ENCODE data around the gene SLC6A3. TPM values are rescaled to one million over a fixed set of nuclear protein-coding genes. Genes with fewer than 3 reads are reported as not detected.
A peak's percentile ranks its signal among the peaks of the same experiment; 100 is the strongest.

Gene SLC6A3
- total RNA-seq, 1 donor from 2014 or later: not detected

GRCh38 chr5:1468247-1468612 is 23.0 kb upstream of the SLC6A3 start:
- Mint-ChIP-seq H3K4me3 (ENCODE audit: unreplicated experiment) (no peak overlapping the region), H3K27ac (ENCODE audit: unreplicated experiment) (no peak overlapping the region), H3K27me3 (ENCODE audit: unreplicated experiment) (no peaks in the 10 kb centered on the region), H3K36me3 (ENCODE audit: unreplicated experiment) (peaks cover 17% of the 10 kb centered on the region), H3K4me1 (ENCODE audit: unreplicated experiment) (no peaks in the 10 kb centered on the region), H3K9me3 (ENCODE audit: unreplicated experiment) (no peaks in the 10 kb centered on the region)
- no peak for DNase-seq (ENCODE audit: extremely low spot score, unreplicated experiment)
- peak; percentile 50 for TF ChIP-seq CTCF (IDR thresholded peaks at IDR 0.05)

GRCh38 chr5:1467341-1468246 is 22.4 kb upstream of the SLC6A3 start:
- TF ChIP-seq CTCF (IDR thresholded peaks at IDR 0.05): no peak
- Mint-ChIP-seq H3K9me3 (ENCODE audit: unreplicated experiment) (no peaks in the 10 kb centered on the region), H3K4me3 (ENCODE audit: unreplicated experiment) (no peak overlapping the region), H3K4me1 (ENCODE audit: unreplicated experiment) (peaks cover 2% of the 10 kb centered on the region), H3K36me3 (ENCODE audit: unreplicated experiment) (peaks cover 17% of the 10 kb centered on the region), H3K27ac (ENCODE audit: unreplicated experiment) (no peak overlapping the region), H3K27me3 (ENCODE audit: unreplicated experiment) (no peaks in the 10 kb centered on the region)
- DNase-seq (ENCODE audit: extremely low spot score, unreplicated experiment): no peak

GRCh38 chr5:1466631-1467265 is 21.5 kb upstream of the SLC6A3 start:
- H3K36me3 Mint-ChIP-seq (ENCODE audit: unreplicated experiment): peaks cover 25% of the 10 kb centered on the region
- H3K4me3 Mint-ChIP-seq (ENCODE audit: unreplicated experiment): no peak overlapping the region
- H3K27ac Mint-ChIP-seq (ENCODE audit: unreplicated experiment): no peak overlapping the region
- no peak for TF ChIP-seq CTCF (IDR thresholded peaks at IDR 0.05)
- H3K27me3 Mint-ChIP-seq (ENCODE audit: unreplicated experiment): no peaks in the 10 kb centered on the region
- peaks cover 7% of the 10 kb centered on the region for H3K4me1 Mint-ChIP-seq (ENCODE audit: unreplicated experiment)
- DNase-seq (ENCODE audit: extremely low spot score, unreplicated experiment): no peak
- no peaks in the 10 kb centered on the region for H3K9me3 Mint-ChIP-seq (ENCODE audit: unreplicated experiment)

GRCh38 chr5:1465966-1466471 is 20.8 kb upstream of the SLC6A3 start:
- H3K4me1 Mint-ChIP-seq (ENCODE audit: unreplicated experiment): peaks cover 7% of the 10 kb centered on the region
- H3K4me3 Mint-ChIP-seq (ENCODE audit: unreplicated experiment): no peak overlapping the region
- TF ChIP-seq CTCF (IDR thresholded peaks at IDR 0.05): no peak
- H3K9me3 Mint-ChIP-seq (ENCODE audit: unreplicated experiment): no peaks in the 10 kb centered on the region
- no peak for DNase-seq (ENCODE audit: extremely low spot score, unreplicated experiment)
- no peaks in the 10 kb centered on the region for H3K27me3 Mint-ChIP-seq (ENCODE audit: unreplicated experiment)
- peaks cover 31% of the 10 kb centered on the region for H3K36me3 Mint-ChIP-seq (ENCODE audit: unreplicated experiment)
- no peak overlapping the region for H3K27ac Mint-ChIP-seq (ENCODE audit: unreplicated experiment)

- H3K4me3 Mint-ChIP-seq (ENCODE audit: unreplicated experiment): no peak overlapping the region
- DNase-seq (ENCODE audit: extremely low spot score, unreplicated experiment): no peak
- H3K36me3 Mint-ChIP-seq (ENCODE audit: unreplicated experiment): peaks cover 37% of the 10 kb centered on the region
- TF ChIP-seq CTCF (IDR thresholded peaks at IDR 0.05): no peak
- no peak overlapping the region for H3K27ac Mint-ChIP-seq (ENCODE audit: unreplicated experiment)
- no peaks in the 10 kb centered on the region for H3K27me3 Mint-ChIP-seq (ENCODE audit: unreplicated experiment)
- no peaks in the 10 kb centered on the region for H3K9me3 Mint-ChIP-seq (ENCODE audit: unreplicated experiment)
- peaks cover 7% of the 10 kb centered on the region for H3K4me1 Mint-ChIP-seq (ENCODE audit: unreplicated experiment)
Measured at GRCh38 chr5:1465117-1465516, 19.9 kb upstream of the SLC6A3 start.
